NCI-H128 (cell line): ENCODE measurements around the gene CANT1.

ENCODE experiments used
- DNase-seq: peaks from one replicate; lab custom pipeline; 2025; ENCODE audit not compliant: unreplicated experiment; lab: John Stamatoyannopoulos, UW

Gene CANT1

DNA sequence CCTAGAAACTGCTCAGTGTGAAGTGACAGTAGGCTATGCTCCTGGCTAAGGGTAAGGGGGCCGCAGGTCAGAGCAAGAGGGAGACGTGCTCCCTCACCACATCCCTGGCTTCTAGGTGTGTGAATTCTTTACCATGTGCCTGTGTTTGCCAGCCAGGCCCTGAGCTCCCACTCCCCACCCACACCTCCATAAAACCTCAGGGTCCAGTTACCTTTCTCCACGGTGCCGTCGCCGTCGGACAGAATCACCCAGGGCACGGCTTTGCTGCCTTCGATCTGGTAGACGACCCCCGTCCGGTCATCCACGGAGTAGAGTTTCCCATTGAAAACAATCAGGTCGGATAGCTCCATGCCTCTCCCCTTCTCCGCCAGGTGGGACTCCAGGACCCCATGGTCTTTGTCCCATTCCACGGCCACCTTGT is 12.8 kb downstream of the CANT1 start:
- no peak for DNase-seq

DNA sequence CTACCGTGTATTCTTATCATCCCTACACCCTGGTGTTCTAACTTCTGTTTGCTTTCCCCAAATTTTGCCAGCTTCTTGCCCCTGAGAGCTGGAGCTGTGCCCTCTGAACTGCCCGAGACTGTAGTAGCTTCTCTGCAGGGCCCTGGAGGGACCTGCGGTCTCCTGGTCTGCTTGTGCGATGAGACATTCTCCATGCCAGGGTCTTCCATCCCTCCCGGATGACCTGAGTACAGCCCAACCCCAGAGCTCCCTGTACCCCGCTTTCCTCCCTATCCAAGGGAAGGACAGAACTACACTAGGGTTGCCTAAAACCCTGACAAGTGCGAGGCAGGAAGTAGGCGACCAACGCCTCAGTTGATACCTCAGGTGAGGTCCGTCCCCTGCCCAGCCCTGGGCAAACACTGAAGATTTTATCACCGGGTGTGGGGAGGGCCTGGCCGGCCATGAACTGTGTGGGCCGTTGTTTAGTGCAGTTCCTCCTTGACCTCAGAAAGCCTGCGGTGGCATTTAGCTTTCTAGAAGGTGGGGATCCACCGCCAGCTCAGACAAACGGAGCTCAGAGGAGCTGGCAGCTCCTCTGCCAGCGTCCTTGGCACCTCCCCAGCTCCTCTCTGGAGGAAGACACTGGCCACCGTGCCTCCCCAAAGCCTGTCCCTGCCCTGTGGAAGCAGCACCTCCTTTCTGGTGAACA is 13.7 kb downstream of the CANT1 start:
- DNase-seq: no peak

DNA sequence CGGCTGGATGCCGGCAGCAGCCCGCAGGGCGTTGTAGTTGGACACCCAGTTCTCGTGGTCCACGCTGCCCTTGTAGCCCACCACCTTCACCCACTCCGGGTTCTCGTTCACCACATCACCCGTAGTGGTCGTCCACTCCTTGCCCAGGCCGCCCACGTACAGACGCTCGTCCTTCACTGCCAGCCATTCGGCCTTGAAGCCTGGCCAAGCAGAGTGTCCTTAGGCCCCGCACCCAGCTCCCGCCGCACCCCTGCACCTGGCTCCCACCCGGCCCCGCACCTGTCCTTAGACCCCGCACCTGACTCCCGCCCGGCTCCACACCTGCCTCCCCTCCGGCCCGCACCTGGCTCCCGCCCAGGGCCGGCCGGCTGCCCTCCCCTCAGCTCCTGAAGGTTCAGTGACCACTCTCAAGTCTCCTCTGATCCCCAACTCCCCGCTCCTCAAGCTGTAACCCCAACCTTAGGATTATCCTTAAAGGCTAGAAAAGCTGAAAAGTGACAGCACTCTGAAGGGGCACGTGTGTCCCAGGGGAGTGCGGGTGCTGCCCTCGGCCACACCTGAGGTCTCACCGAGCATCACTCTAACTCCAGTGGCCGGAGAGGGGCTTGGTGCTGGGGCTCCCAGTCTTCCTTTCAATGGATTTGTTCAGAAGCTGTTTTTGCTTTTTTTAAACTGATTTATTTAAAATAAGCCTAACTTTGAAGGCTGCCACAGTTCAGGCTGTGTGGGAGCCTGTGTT is 14.4 kb downstream of the CANT1 start:
- no peak for DNase-seq

DNA sequence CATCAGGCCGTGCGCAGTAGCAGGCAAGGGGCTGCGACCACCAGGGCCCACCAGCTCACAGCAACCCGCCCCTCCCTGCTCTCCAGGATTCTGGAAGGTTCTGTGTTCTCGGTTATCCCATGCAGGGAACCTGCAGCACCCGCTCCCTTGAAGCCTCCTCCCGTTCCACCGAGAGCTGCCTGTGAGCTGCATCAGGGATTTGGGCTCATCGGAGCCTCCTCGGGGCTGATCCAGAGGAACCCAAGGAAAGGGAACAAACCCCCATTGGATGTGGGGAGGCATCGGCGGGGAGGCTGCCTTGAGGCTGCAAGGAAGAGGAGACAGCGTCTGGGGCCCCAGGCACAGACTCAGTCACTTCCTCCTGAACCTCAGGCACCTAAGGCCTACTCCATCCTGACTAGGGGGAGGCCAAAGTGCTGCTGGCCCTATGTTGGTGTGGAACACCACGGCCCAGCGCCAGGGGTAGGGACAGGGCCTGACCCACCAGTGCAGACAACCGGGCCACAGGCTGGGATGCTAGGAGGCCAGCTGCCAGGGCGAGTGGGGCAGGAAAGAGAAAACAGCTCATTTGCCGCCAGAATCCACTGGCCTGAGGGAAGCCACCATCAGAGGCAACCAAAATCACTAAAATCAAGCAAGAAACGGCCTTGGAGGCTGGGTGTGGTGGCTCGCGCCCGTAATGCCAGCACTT is 15.4 kb downstream of the CANT1 start:
- no peak for DNase-seq

DNA sequence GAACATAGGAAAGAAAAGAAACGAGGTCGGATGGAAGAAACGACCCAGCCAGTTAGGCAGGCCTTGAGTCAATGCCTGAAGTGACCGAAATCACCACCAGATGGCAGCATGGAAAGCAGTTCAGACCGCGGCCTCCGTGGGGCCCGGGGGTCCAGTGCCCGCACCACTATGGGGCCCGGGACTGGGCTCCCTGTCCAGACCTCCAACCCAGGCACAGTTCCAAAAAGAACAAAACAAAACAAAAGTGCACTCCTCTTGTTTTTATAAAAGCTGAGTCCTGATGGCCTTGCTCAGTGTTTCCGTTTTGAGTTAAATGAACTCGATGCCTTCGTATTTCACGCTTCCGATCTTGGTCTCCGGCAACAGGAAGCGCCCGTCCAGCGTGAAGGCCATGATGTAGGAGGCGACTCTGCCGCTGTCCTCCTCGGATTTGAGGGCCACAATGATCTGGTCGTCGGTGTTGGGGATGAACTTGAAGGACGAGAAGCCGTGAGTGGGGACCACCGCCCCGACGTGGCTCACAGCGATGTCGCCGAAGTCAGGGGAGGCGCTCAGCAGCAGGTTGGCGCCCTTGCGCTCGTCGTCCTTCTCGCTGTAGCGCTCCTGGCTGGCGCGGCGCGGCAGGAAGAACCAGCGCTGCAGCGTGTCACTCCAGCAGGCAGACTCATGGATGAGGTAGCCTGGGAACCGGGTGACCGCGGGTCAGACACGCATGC is 16.2 kb downstream of the CANT1 start:
- no peak for DNase-seq

DNA sequence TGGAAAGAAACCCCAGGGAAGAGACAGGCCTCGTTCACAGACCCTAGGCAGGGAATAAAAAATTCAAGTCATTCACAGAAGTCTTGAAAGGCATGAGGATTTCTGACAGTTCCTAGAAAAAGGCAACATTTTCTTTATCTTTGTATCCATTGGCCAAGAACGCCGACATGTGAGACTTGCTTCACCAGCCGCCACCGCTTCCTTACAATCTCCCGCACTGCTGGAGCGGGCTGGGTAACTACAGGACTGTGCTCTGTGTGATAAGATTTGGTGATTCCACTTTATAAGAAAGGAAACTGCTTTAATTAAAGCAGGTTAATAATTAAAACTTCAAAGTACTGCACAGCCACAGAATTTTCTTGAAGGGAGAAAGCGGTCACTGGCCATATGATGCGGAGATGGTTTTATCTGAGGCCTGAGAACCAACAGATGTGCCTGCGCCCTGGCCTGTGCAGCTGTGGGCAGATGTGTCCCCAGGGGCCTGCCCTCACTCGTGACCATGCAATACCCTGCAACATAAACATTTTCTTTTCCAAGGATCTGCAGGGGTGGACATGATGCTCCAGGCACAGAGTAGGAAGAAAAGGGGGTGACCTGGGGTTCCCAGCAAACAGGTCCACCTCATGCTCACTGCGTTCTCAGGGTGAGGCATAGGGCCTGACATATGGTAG is 16.9 kb downstream of the CANT1 start:
- DNase-seq: no peak

DNA sequence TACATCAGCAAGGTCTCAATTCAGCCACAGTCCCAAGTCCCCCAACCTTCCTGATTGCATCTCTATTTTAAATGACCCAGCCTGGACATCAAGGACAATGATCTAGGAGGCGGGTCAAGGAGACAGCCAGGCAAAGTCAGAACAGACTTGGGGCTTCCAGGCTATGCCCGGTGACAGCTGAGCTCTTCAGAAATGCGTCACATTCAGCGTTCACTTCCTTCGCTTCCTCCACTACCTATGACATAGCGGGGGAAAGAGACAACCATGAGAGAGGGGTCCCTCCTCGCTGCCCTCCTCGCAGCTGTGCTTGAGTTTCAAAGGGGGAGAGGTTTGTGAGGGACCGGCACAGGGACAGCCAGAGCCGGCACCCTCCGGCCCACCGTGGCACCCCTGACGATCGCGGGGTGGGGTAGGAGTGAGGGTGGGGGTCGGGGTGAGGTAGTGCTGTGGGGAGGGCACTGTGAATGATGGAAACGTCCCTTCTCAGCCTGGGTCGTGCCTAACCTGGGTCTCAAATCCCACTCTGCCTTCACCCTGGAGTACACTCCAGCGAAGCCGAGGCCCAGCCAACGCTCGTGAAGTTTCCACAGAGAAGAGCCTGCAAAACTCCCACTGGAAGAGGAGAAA is 17.5 kb downstream of the CANT1 start:
- no peak for DNase-seq

DNA sequence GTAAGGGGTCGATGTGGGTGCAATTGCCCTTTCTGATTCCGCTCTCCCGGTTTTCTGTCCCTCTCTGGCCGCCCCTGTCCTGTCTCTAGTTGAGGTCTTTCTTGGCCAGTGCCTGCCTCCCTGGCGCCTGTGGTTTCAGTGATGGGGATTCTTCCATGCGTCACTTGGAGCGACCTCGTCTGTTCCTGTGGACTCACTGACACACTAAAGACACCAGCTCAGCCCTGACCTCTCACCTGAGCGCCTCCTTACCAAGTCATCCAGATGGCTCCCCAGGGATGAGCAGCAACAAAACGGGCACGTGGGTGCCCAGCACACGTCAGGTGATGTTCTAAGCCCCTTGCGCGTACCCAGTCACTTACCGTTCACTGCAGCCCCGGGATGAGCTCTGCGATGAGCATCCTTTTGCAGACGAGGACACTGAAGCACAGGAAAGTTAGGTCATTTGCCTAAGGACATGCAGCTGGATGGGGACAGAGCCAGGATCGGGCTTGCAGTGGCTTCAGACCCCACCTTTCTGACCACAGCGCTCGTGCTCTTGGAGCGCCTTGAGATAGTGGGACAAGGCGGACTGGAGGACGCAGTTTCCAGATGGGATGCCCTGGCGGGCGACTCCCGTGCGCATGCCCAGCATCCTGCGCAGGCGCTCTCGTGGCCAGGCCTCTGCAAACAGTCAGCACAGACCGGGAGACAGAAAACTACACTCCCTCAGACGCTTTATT is 18.4 kb downstream of the CANT1 start:
- no peak for DNase-seq

DNA sequence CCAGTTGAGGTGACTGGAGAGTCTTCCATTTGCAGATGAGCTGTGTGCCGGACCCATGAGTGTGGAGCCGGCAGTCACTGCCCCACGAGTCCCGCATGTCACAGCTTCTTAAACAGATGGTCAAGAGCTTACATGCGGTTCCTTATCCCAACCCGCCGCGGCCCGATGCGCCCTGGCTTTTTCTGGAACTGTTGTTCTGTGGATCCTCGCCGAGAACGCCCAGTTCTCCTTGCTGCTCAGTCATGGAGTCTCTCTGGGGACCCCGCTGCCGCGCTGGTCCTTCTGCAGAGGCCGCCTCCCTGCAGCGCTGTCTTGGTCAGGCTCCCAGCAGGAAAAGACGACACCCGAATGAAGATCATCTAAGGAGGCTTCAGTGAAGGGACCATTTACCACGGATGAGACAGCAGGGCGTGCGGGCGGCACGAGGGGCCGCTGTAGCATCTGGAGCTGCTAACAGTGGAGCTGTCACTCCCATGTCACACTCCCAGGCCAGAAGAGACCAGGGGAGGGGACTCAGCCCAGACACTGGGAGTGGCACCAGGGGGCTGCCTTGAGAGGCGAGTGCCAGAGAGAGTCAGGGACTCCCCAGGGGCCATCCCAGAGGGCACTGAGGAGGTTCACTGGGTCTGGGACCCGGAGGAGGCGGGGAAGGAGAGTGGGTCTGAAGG is 19.1 kb downstream of the CANT1 start:
- no peak for DNase-seq

DNA sequence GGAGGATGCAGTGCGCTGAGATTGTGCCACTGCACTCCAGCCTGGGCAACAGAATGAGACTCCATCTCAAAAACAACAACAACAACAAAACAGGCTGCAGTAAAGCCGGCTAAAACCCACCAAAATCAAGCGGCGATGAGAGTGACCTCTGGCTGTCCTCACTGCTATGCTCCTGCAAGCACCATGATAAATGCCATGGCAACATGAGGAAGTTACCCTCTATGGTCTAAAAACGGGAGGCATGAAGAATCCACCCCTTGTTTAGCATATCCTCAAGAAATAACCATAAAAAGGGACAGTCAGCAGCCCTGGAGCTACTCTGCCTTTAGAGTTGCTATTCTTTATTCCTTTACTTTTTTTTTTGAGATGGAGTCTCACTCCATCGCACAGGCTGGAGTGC is 21.4 kb downstream of the CANT1 start:
- no peak for DNase-seq

DNA sequence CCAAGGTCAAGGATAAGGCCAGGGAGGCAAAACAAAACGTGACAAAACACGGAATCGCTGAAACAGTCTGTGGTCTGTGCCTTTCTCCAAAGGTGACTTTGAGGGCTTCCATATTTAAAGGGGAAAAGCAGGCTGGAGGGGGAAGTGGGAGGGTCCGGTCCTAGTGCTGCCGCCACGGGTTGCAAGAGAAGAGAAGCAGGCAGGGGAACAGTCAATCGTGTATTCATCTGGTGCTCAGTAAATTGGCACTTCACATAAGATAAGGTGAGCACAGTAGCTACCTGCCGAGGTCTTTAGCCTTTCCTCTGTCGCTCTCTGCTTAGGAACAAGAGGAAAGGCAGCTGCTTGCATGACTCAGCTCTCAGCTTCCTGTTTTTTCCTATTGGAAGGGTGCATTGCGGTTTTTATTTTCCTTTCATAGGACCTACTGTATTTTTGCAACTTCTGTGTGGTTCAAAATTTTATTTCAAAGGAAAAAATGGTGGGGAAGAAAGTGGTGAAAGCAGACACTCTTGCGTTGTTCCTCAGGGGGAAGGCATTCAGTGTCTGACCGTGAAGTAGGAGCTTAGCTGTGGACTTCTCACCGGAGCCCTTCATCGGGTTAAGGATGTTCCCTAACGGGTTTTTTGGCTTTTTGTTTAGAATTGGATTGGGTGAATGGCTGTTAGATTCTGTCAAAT is 22.8 kb downstream of the CANT1 start:
- no peak for DNase-seq

DNA sequence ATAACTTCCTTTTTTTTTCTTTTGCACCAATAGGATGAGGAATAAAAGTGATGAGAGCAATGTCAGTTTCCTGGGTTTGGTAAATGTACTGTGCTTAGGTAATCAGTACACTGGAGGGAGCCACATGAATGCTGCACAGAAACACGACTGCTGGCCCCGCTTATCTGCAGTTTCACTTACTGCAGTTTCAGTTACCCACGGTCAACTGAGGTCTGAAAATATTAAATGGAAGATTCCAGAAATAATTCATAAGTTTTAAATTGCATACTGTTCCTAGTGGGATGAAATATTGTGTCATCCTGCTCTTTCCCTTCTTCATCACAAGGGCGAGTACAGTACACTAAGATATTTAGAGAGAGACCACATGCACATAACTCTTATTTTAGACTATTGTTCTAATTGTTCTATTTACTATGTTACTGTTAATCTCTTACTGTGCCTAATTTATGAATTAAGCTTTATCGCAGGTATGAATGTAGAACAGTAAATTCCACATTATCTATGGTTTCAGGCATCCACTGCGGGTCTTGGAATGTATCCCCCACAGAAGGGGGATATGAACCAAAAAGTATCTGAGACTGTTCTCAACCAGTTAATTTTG is 23.4 kb downstream of the CANT1 start:
- DNase-seq: no peak

DNA sequence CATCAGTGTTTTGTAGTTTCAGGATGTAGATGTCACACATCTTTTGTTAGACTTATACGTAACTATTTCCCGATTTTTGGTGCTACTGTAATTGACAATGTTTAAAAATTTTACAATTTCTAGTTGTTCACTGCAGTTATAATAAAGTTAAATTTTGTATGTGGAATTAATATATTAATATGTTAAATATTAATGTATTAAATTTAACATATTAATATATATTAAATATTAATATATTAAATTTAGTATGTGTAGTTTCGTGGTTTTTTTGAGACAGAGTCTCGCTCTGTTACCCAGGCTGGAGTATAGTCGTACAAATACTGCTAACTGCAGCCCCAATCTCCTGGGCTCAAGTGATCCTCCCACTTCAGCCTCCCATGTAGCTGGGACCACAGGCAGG is 24.2 kb downstream of the CANT1 start:
- no peak for DNase-seq

DNA sequence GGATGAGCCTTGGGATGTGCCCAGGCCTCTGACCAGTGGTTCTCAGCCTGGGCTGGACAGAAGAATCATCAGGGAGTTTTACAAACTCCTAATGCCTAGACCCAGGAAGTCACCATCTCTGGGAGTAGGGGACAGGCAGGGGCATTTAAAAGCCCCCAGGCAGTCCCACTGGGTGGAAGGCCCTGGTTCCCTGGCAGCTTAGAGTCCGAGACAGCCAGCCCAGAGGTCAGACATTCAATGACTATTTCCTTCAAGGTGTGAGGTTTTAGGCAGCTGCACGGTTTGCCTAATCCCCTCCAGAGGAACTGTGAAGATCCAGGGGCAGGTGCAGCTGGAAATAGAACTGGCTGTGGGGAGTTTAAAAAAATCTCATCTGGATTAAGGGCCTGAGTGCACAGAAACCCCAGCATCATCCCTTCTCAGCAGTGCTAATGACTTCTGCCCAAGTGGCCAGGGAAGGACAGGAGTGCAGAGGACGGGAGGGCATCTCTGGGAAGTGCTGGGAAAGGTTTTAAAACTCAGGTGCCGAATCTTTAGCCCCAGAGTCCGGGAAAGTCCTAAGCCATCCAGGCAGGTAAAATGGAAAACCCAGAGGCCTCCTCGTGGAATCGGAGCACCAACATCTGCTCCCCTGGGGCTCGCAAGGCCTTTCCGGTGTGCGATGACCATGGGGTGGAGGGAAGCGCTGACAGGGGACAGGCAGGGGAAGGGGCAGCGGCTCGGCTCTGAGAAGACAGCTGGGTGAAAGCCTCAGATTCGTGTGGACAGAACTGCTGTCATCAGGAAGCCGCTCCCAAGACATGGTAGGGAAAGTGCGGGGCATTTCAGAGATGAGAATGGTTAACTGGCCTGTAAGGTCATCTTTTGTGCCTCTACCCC is 28.3 kb downstream of the CANT1 start:
- DNase-seq: no peak

DNA sequence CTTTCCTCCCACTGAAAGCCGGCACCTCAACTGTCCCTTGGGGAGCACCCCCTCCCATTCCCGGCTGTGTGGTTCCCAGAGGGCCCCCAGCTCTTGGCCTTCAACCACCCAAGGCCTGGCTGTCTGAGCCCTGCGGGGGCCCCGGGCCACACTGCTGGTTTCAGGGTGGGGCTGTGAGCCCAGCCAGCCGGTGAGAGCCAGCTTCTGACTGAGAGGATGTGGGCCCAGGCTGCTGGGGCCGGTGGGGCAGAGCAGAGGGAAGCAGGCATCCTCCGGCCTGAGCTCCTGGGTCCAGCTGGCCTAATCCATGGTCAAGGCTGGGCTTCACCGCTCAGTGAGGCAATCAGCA is 29.0 kb downstream of the CANT1 start:
- no peak for DNase-seq

DNA sequence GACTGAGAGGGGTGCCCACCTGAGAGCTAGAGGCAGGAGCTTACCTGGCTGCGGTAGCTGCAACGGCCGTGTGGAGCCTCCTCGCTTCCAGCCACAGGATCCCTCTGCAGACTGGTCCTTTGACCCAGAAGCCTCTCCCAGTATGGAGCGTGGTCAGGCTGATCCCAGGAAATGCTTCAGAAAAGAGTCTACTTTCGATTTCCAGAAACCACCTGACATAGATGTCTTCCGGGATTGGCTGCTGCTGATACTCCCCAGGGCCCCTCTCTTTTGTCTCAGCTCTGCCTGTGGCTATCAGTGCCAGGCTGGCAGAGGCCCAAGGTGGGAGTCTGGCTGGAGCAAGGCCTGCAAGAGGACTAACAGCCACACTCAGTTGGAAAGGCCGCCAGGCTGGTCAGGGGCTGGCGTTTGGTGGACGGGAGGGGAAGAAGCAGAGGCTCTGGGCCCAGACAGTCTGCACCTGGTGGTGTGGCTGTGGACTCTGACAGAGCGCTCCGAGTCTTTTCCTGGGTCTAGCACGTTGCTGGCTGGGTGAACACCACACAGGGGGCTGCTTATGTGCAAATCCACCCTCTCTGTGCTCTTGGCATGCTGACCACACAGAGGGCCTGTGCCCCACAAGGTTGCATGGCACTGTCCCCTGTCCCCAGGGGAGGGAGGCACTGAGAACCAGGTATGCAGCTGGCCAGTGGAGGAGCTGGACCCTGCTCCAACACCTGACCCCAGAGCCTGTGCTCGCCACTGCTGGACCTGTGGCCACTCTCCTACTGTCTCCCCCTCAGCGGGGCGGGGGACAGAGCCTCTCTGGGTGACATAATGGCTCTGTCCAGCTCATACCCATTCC is 29.6 kb downstream of the CANT1 start, which contains the start of gene LGALS3BP:
Gene LGALS3BP, minus strand, starts transcription at position 144 of the 844 bp plus-strand sequence. CDS start 2,732 bp downstream, outside the sequence.
- DNase-seq: peak; percentile 66
